K562 (cell line): ENCODE data around the gene MTRF1L. TPM values are rescaled to one million over a fixed set of nuclear protein-coding genes. Genes with fewer than 3 reads are reported as not detected.
A peak's percentile ranks its signal among the peaks of the same experiment; 100 is the strongest.

Experiments
- DPF2 ChIP-seq: fragments of 450-650 bp; IDR thresholded peaks from 2 replicates; pipeline ENCODE4 v1.6.1; 2016
- E2F6 ChIP-seq, 2 experiments: IDR thresholded peaks; 2 replicates each; pipeline ENCODE4 v1.6.1; 2011; ENCODE audit warnings: borderline replicate concordance in 1 of 2, control low read depth in 1 of 2, low read depth in 1 of 2, low read length in 1 of 2, mild to moderate bottlenecking in 1 of 2, mixed read lengths in 1 of 2, moderate library complexity in 1 of 2; ENCODE audit not compliant: insufficient read depth in 1 of 2, insufficient read length in 1 of 2, poor library complexity in 1 of 2, severe bottlenecking in 1 of 2; ENCODE audit errors: extremely low read depth in 1 of 2
- GATAD2B ChIP-seq: fragments of 450-650 bp; IDR thresholded peaks from 2 replicates; pipeline ENCODE4 v1.6.1; 2017; ENCODE audit warnings: mild to moderate bottlenecking, borderline replicate concordance
- HMGXB4 ChIP-seq: sonication (generic); formaldehyde crosslinking; IDR thresholded peaks from 2 replicates; pipeline ENCODE4 v1.8.1; 2023; ENCODE audit warnings: mild to moderate bottlenecking, missing genetic modification reagents
- NCOA1 ChIP-seq: fragments of 450-650 bp; IDR thresholded peaks from 2 replicates; pipeline ENCODE4 v1.6.1; 2016; ENCODE audit warnings: low read depth
- TRIM24 ChIP-seq, 2 experiments: fragments of 450-650 bp; IDR thresholded peaks; 2 replicates each; pipeline ENCODE4 v1.6.1; 2016
- ZBTB40 ChIP-seq, 2 experiments: fragments of 450-650 bp in 1 of 2; sonication (generic) in 1 of 2; formaldehyde crosslinking in 1 of 2; IDR thresholded peaks; 2 replicates each; pipeline versions ENCODE4 v1.7.1 to v1.9.0; 2016 to 2022; ENCODE audit warnings: inconsistent platforms in 1 of 2, mild to moderate bottlenecking in 1 of 2, missing genetic modification reagents in 1 of 2
- ZNF77 ChIP-seq: fragments of 250-450 bp; sonication (Bioruptor Pico); IDR thresholded peaks from 2 replicates; pipeline ENCODE4 v1.5.0; 2020
- polyA plus RNA-seq, 8 experiments: library from polyadenylated mRNA; depleted of rRNA in 4 of 8; stranded (reverse) in 5 of 8; unstranded in 3 of 8; fragments of >200 nt; fragmentation: Nextera tagmentation in 2 of 8; fragmentation: Illumina TruSeq in 1 of 8; extraction: Ambion mirVana in 2 of 8; extraction: Trizol in 1 of 8; gene quantifications; 2 replicates each; pipeline versions ENCODE4 v1.2.1 to v1.2.3, GENCODE V29; 2011 to 2014; ENCODE audit warnings: inconsistent platforms in 1 of 8, missing spikeins in 1 of 8
- total RNA-seq, 7 experiments: library from RNA; depleted of rRNA in 6 of 7; stranded (reverse); fragments of >200 nt in 6 of 7; fragmentation: Illumina TruSeq in 2 of 7; extraction: Trizol in 2 of 7; gene quantifications; 2 replicates each; pipeline versions ENCODE4 v1.2.1 to v1.2.3, GENCODE V29; 2011 to 2021; ENCODE audit warnings: low replicate concordance in 1 of 7
- TF ChIP-seq, protein P1 (sequence below): conservative IDR thresholded peaks from 2 replicates; pipeline ENCODE4 v1.6.1; 2011; ENCODE audit warnings: low read depth, mild to moderate bottlenecking, low read length; ENCODE audit not compliant: control insufficient read depth
- TF ChIP-seq, protein P2 (sequence below), 2 experiments: fragments of 450-650 bp; IDR thresholded peaks; 2 replicates each; pipeline ENCODE4 v1.6.1; 2016

Gene MTRF1L
- total and polyA plus RNA-seq, 9 of the 15 experiments (the other 6 are each of a cell fraction or from before 2014, with no cell fraction given): 10.7 to 34.0 (median 30.2) TPM

DNA sequence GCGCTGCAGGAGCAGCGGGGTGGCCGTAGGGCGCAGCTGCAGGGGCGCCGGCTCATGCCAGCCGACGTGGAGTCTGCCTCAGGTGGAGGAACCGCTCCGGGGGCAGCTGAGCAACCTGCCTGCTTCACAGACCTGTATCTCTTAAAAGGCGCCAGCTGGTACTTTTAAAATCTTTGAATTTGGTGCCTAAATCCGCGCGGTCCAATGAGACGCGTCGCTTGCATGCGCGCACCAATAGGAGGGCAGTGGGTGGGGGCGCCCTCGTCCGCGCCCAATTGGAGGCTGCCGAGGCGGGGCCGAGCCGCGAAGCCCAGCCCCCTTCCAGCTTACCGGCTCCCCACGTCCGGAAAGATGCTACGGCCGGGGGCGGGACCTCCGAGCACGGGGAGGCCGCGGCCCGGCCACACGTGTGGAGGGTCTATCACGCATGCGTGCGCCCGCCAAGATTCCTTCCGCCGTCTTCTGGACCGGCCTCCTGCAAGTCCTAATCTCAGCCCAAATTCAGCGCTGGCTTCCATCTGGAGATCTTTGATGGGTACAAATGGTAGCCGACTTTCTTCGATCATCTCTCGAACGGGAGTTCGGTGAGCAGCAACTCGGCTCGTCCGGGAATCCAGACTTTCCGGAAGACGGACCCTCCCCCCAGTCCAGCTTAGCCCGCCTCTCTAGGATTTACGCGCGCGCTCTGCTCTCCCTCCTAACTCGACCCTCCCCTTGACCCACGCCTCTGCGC lies 19.4 kb downstream of the MTRF1L start, which contains the start of gene FBXO5 (continued):
- TF ChIP-seq ZBTB40 (IDR thresholded peaks at IDR 0.05) (0 out of 2 replicates have a peak, but pooled peaks have one; percentile 1), ZBTB40 (CRISPR knock-in tag; IDR thresholded peaks at IDR 0.05) (no peak), GATAD2B (peak; percentile 86), DPF2 (no peak), NCOA1 (no peak), HMGXB4 (CRISPR knock-in tag) (peak; percentile 41), TRIM24 (IDR thresholded peaks at IDR 0.05) (peak in 1 of 2 experiments; percentile 18; a peak in 2 of 4 replicates), ZNF77 (CRISPR knock-in tag) (no peak), E2F6 (IDR thresholded peaks at IDR 0.05; ENCODE audit: borderline replicate concordance in 1 of 2, extremely low read depth in 1 of 2, insufficient read depth in 1 of 2, insufficient read length in 1 of 2, low read depth in 1 of 2, low read length in 1 of 2, poor library complexity in 1 of 2, severe bottlenecking in 1 of 2) (peak; percentile 57 to 88)
- TF ChIP-seq, protein P1, sequence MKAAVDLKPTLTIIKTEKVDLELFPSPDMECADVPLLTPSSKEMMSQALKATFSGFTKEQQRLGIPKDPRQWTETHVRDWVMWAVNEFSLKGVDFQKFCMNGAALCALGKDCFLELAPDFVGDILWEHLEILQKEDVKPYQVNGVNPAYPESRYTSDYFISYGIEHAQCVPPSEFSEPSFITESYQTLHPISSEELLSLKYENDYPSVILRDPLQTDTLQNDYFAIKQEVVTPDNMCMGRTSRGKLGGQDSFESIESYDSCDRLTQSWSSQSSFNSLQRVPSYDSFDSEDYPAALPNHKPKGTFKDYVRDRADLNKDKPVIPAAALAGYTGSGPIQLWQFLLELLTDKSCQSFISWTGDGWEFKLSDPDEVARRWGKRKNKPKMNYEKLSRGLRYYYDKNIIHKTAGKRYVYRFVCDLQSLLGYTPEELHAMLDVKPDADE: peak; percentile 43; the same call in 1 of the 2 replicates
- TF ChIP-seq, protein P2, sequence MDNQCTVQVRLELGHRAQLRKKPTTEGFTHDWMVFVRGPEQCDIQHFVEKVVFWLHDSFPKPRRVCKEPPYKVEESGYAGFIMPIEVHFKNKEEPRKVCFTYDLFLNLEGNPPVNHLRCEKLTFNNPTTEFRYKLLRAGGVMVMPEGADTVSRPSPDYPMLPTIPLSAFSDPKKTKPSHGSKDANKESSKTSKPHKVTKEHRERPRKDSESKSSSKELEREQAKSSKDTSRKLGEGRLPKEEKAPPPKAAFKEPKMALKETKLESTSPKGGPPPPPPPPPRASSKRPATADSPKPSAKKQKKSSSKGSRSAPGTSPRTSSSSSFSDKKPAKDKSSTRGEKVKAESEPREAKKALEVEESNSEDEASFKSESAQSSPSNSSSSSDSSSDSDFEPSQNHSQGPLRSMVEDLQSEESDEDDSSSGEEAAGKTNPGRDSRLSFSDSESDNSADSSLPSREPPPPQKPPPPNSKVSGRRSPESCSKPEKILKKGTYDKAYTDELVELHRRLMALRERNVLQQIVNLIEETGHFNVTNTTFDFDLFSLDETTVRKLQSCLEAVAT (IDR thresholded peaks at IDR 0.05): peak in 1 of 2 experiments; percentile 75; a peak in 2 of 4 replicates
